ENCODE measurements around the gene GIT1.
A peak's percentile ranks its signal among the peaks of the same experiment; 100 is the strongest.

The GIT1 gene

DNA sequence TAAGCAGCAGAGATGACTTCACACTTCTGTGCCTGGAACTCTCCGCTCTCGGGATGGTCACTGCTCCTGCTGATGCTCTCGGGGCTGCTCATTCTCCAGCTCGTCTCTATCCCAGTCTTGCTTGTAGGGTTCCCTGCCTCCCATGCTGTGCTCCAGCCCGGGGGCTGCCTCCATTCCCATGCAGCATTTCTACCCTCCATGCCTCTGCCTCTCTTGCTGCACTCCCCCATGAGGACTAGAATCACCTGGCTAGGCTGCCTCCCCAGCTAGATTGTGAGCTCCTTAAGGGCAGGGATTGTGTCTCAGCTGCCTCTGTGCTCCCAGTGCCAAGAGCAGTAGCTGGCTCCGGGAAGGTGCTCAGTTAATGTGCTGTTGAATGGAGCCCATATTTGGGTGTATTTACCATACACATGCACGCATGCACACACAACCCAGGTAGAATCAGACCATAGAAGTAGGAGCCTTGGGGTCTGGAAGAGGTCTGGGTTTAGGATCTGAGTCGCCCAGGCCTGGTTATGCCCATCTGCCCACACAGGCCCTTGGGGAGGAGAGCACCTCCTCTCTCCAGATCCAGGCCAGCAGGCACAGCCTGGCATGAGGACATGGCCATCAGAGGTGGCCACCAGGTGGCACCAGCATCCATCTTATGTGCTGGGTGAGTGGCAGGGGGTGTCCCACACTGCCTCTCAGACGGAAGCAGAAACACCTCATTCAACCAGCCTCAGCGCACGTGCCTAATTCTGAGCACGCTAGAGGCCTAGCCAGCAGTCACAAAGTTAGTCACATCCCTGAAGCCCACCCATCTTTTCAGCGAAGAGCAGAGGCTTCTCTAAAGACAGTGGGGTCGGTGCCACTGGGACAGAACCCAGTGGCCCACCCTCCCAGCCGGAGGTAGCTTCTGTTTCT lies 9.3 kb downstream of the GIT1 start:
- peak; percentile 86 for DNase-seq (ENCODE audit: low read depth)

DNA sequence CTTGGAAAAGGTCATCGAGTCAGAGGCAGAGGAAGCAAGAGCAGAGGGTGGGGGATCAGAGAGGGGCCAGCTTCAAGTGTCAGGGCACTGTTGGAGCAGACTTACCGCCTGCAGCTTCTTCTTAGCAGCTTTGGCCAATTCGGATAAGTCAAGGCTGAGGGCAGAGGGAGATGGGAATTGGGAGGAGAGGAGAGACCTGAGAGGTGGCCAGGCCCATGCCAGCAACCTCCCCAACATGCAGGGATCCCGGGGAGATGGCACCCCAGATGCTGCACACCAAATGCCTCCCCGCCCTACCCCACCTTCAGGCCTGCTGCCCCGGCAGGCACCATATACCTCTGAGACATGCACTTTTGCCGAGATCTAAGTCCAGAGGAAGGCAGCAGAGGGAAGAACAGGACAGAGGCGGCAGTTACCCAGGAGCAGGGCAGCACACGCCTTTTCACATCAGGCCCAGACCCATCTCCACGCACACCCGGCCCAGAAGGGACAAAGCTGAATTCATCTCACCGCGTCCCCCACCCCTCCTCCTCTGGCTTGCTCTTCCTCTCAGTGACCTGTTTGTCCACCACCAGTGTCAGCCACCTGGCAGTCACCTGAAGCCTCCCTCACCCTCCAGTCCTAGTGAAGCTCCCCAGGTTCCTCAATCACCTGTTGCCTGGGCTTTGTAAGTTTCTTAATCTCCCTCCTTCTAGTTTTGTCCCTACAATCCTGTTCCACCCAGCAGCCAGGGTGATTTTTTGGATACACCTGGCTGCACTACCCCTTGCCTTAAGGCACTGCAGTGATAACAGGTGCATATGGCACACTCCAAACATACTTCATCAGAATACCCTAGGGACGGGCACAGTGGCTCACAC lies 10.6 kb downstream of the GIT1 start:
- no peak for DNase-seq (ENCODE audit: low read depth)

DNA sequence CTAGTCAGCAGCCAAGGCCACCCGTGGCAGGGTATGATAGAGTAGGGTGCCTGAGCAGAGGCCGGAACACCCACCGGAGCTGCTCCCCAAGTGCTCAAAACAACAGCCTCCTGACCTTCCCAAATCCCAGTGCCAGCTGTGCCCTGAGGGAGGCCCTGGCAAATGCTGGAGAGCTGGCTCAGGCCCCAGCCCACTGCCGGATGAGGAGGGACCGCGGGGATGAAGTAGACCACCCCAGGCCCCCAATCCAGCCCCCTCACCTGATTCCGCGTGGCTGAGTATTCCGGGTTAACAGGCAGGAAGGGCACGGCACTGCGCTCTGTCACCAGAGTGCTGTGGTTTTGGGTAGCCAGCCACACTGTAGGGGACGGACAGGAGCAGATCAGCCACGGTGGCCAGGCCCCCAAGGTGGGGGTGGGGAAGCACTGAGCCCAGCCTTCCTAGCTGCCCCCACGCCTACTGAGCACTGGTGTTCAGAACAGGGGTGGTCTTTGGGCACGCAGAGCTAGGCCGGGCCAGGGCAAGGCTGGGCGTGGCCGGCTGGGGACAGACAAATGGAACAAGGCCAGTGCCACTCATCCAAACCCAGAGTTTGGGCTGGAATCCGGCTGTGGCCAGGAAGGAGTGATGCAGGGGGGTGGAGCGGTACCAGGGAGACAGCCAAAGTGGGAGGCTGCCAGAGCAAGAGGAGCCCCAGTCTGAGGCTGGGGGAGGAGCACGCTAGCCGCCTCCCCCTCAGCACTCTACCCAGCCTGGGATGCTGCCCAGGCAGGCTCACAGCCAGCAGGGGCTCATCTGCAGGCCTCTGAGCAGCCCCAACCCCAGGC lies 11.8 kb downstream of the GIT1 start:
- no peak for DNase-seq (ENCODE audit: low read depth)

DNA sequence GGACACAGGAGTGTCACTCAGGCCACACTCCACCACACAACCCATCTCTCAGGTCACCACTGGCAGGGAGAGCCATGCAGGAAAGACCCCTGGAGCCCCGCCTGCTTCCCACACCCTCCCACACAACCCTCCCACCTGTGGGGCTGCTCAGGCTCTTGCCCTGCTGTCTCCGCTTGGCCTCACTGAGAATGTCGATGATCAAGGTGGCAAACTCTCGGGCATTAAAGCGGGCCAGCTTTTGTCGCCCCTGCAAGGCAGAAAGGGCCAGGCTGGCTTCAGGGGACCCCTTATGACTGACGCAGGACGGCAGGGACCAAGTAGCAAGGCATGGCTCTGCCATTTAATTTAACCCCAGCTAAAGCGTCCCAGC lies 12.5 kb downstream of the GIT1 start:
- DNase-seq (ENCODE audit: low read depth): no peak

- DNase-seq (ENCODE audit: low read depth): no peak
Measured at GRCh38 chr17:29576214-29577000, 13.0 kb downstream of the GIT1 start.

DNA sequence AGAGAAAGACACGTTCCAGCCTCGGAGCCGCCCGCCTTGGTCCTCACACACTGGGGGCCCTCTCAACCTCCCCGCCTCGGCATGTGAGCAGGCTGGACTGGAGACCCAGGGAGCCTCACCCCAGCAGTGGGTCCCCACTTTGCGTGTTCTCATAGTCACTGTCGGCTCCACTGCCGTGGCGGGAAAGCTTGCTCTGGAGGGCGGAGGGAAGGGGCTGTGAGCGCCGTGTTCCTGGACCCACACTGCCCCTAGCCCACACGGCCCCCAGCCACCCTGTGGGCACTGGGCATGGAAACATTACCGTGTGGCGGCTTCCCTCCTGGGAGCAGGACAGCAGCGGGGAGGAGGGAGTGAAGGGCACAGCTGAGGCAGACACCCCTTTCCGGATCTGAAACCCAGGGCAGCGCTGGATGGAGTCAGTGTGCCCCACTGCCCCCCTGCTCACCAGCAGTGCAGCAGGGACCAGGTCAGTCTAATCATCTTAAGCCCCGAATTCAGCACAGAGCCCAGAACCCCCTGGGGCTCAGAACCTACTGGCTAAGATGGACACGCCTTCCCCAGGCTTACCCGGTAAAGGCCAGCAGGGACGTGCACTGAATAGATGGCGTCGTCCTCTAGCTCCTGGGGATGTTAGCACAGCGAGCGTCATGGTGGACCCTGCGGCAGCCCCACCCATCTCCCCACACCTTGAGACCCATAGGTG lies 13.8 kb downstream of the GIT1 start:
- DNase-seq (ENCODE audit: low read depth): no peak

- no peak for DNase-seq (ENCODE audit: low read depth)
Measured at GRCh38 chr17:29574732-29575510, 14.5 kb downstream of the GIT1 start.

DNA sequence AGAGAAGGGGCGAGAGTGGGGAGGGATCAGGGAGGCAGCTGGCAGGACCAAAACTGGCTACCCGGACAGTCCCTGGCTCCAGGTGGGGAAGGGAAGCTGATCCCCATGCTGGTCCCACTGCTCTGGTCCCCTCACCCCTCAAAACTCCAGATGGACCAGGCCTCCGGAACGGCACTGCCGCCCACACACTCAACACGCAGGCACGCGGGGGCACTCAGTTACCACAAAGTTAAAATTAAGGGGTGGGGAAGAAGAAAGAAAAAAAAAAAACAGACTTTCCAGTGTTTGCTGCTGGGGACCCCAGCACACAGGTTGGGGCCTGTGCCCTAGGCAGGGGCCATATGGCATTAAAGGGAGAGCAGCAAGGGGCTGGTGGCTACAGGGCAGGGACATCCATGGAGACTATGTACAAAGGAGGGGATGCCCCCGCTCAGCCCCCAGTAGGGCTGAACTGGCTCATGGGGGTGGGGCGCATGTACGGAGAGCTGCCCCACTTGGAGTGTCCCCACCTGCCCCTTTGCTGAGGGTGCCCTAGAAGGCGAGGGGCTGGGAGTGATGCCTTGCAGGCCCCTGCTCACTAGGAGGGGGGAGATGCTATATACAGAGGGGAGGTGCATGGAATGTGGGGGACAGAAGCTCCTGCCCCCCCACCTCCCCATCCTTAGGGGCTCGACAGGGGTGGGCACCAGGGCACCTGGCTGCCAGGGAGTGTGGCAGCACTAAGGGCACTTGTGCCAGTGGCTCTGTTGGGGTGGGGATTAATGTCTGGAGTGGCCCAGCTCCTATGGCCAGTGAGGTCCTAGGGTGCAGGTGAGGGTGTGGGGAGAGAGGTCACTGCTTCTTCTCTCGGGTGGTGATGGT lies 15.3 kb downstream of the GIT1 start:
- DNase-seq (ENCODE audit: low read depth): no peak

DNA sequence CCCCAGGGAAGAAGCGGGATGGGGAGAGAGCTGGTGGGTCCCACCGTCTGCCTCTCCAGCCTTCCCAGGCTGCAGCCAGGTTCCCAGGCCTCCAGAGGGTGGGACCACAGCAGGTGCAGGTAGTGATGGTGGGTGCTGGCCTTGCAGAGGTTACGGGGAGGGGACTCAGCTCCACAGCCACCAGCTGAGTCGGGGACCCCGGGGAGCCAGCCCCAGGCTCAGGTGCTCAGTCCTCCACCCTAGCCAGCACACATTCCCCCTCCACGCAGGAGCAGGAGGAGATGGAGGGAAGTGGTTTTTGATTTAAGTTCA lies 15.9 kb downstream of the GIT1 start:
- no peak for DNase-seq (ENCODE audit: low read depth)

- no peak for DNase-seq (ENCODE audit: low read depth)
Measured at GRCh38 chr17:29572691-29573557, 16.5 kb downstream of the GIT1 start.

DNA sequence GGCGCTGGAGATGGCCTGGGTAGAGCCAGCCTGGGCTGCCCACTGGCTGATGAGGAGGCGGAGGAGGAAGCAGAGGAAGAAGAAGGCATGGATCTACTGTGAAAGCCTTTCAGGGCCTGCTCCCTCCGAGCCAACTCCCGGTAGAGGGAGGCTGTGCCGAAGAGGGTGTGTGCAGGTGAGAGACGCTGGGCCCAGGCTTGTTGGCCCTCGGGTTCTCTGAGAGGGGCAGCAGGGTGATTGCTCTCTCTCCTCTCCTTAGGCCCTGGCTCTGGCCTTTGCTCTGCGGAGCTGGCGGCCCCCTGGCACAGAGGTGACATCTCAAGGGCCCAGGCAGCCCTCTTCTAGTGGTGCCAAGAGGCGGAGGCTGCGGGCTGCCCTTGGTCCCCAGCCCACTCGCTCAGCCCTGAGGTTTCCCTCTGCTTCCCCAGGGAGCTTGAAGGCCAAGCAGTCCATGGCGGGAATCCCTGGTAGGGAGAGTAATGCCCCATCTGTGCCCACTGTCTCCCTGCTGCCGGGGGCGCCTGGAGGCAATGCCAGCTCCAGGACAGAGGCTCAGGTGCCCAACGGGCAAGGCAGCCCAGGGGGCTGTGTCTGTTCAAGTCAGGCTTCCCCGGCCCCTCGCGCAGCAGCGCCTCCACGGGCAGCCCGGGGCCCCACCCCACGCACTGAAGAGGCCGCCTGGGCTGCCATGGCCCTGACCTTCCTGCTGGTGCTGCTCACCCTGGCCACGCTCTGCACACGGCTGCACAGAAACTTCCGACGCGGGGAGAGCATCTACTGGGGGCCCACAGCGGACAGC lies 17.4 kb downstream of the GIT1 start:
- no peak for DNase-seq (ENCODE audit: low read depth)

DNA sequence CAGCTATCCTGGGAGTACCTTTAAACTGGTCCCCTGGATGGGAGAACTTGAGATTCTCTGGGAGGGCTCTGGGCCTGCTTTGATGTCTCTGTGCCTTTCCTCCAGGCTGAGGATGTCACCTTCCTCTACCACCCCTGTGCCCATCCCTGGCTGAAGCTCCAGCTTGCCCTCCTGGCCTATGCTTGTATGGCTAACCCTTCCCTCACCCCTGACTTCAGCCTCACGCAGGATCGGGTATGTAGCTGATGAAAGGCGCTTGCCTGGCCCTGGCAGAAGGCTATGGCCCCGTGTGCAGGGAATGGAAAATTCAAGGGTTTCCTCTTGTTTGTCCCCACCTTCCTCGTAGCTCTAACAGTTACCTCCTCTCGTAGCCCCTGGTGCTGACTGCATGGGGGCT lies 18.0 kb downstream of the GIT1 start:
- no peak for DNase-seq (ENCODE audit: low read depth)

DNA sequence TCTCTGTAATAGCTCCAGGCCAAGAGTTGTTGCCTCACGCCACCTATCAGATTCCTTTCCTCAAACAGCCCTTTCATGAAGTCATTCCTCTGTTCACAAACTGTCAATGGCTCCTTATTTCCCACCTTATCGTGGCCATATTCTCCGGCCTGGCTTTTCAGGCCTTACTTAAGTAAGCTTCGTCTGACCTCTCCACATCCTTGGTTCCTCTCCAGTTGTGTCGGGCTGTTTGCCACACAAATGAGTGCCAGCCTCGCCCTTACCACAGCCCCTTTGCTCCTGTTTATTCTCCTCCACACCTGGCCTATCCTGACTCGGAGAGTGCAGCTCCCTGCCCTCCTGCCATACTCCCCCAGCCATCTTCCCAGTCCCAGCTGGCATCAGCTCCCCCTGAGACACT lies 18.9 kb downstream of the GIT1 start:
- no peak for DNase-seq (ENCODE audit: low read depth)

DNA sequence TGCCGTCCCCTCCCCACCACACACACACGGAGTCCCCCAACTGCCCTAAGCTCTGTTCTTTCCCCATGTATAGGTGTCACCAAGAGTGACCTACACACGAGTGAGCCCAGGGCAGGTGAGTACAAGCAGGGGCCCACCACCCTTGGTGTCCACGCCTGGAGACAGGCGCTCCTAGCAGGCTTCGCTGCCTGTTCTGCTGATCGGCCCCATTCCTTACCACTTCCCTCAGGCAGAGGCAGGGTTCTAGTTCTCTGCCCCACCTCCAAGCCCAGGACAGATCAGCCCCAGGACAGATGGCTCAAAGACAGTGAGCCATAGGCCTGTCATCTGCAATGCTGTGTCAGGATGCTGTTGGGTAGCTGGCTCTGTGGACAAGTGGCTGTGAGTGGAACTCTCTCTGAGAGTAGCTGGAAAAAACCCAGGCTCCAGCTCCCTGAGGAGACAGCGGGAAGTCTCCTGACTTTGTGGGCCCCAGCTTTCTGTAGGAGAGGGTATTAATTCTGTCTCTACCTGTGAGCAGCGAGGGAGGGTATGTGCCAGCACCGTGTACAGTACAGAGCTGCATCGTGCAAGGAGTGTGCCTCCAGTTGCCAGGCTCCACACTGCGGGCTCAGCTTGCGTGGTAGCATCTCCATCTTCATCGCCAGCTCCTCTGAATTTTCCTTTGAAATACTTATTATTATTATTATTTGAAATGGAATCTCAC lies 20.1 kb downstream of the GIT1 start:
- no peak for DNase-seq (ENCODE audit: low read depth)

GRCh38 chr17:29568331-29569244 lies 20.9 kb downstream of the GIT1 start, which contains the start of gene TP53I13:
TP53I13 (plus strand) TSS chr17:29568701; CDS start chr17:29568759, 58 bp downstream.
- peak; percentile 88 for DNase-seq (ENCODE audit: low read depth)
